Spleen (tissue), 11 donors: Measurements from ENCODE around the gene ARHGAP19. TPM values are rescaled to one million over a fixed set of nuclear protein-coding genes. Genes with fewer than 3 reads are reported as not detected.

Experiments used
- DNase-seq: peaks from one replicate; pipeline ENCODE4 v3.0.0-alpha.2; 2020
- H3K27ac ChIP-seq, 8 donors: fragments of 200-600 bp; sonication (generic) in 7 of 8; 1 replicate in 4 of 8; 2 replicates in 4 of 8; pipeline versions ENCODE4 v1.5.0 to v1.8.0; 2016 to 2021; ENCODE audit warnings: inconsistent platforms in 4 of 8, mild to moderate bottlenecking in 4 of 8, moderate library complexity in 1 of 8
- H3K27me3 ChIP-seq, 7 donors: fragments of 200-600 bp; sonication (generic) in 6 of 7; replicated peaks in 1 of 7; 1 replicate in 4 of 7; 2 replicates in 3 of 7; pipeline versions ENCODE4 v1.5.0 to v1.8.0; 2016 to 2021; ENCODE audit warnings: inconsistent platforms in 3 of 7, mild to moderate bottlenecking in 1 of 7
- H3K36me3 ChIP-seq, 6 donors: fragments of 200-600 bp; sonication (generic) in 5 of 6; 1 replicate in 4 of 6; 2 replicates in 2 of 6; pipeline versions ENCODE4 v1.5.0 to v1.8.0; 2016 to 2021; ENCODE audit warnings: inconsistent platforms in 2 of 6
- H3K4me1 ChIP-seq, 6 donors: fragments of 200-600 bp; sonication (generic) in 5 of 6; 1 replicate in 3 of 6; 2 replicates in 3 of 6; pipeline versions ENCODE4 v1.5.0 to v1.8.0; 2016 to 2021; ENCODE audit warnings: inconsistent platforms in 3 of 6
- H3K4me3 ChIP-seq, 8 donors: fragments of 200-600 bp; sonication (generic) in 7 of 8; 1 replicate in 4 of 8; 2 replicates in 4 of 8; pipeline versions ENCODE4 v1.5.0 to v1.8.0; 2016 to 2021; ENCODE audit warnings: inconsistent platforms in 4 of 8, mild to moderate bottlenecking in 4 of 8, moderate library complexity in 2 of 8
- H3K9me3 ChIP-seq, 8 donors: fragments of 200-600 bp; sonication (generic) in 7 of 8; 1 replicate in 4 of 8; 2 replicates in 4 of 8; pipeline versions ENCODE4 v1.5.0 to v1.8.0; 2016 to 2021; ENCODE audit warnings: inconsistent platforms in 4 of 8
- POLR2A ChIP-seq, 3 donors: fragments of 450-650 bp; IDR thresholded peaks; one replicate each; pipeline ENCODE4 v1.5.1; 2017; ENCODE audit warnings: antibody characterized with exemption in 3 of 3, mild to moderate bottlenecking in 1 of 3
- POLR2AphosphoS5 ChIP-seq, 3 donors: sonication (generic); formaldehyde crosslinking; IDR thresholded peaks; one replicate each; pipeline ENCODE4 v1.5.1; 2017; ENCODE audit warnings: antibody characterized with exemption in 3 of 3
- WGBS, 5 donors: extraction: QIAGEN DNeasy Blood & Tissue Kit in 3 of 5; methylation state at CpG; one replicate each; pipeline versions ENCODE4 v1.1.5 to v1.1.7; 2013 to 2018; 5-methylcytosine and 5-hydroxymethylcytosine counted together
- intact Hi-C: fragments of 100-400 bp; cut with DNase I; formaldehyde crosslinking; loops from one replicate; pipeline ENCODE4 v1.15.0; 2023; ENCODE audit warnings: low total_unique reads
- polyA plus RNA-seq, 3 donors: library from polyadenylated mRNA; stranded (reverse); fragments of 200-250 nt; gene quantifications; one replicate each; pipeline ENCODE4 v1.2.1, GENCODE V29; 2013
- total RNA-seq, 7 donors: library from RNA; depleted of rRNA in 3 of 7; stranded (reverse); fragments of >200 nt in 3 of 7; fragmentation: NEBNext Ultra II Directional in 4 of 7; extraction: Animal tissue kit (Norgen Biotek cat#: 25700) in 4 of 7; gene quantifications; one replicate each; pipeline versions ENCODE4 v1.1.0 to v1.2.1, GENCODE V29; 2016 to 2021
- TF ChIP-seq, protein P1 (sequence below), 11 experiments: fragments of 200-600 bp in 7 of 11; fragments of 450-650 bp in 4 of 11; sonication (generic) in 4 of 11; IDR thresholded peaks in 8 of 11; conservative IDR thresholded peaks in 3 of 11; 1 replicate in 7 of 11; 2 replicates in 4 of 11; pipeline versions ENCODE4 v1.4.0 to v1.8.0; 2016 to 2021; ENCODE audit warnings: antibody characterized with exemption in 11 of 11, inconsistent platforms in 4 of 11, mild to moderate bottlenecking in 1 of 11
- donor health status: healthy with polysubstance abuse.
- donor health status: DM: no; HTN: no; CAD: no; lungs with moderate emphysema.
- donor health status: DM: no; HTN: no; CAD: no.
- donor health status: Bipolar disorder and iron deficiency.
- donor health status: healthy.
- donor health status: DM: no; HTN: no; CAD: no.
- donor health status: DM: yes; HTN: yes; CAD: no.

The ARHGAP19 gene
- total and polyA plus RNA-seq, 10 donors, result 3.1 to 35.3 (median 25.1) TPM

DNA sequence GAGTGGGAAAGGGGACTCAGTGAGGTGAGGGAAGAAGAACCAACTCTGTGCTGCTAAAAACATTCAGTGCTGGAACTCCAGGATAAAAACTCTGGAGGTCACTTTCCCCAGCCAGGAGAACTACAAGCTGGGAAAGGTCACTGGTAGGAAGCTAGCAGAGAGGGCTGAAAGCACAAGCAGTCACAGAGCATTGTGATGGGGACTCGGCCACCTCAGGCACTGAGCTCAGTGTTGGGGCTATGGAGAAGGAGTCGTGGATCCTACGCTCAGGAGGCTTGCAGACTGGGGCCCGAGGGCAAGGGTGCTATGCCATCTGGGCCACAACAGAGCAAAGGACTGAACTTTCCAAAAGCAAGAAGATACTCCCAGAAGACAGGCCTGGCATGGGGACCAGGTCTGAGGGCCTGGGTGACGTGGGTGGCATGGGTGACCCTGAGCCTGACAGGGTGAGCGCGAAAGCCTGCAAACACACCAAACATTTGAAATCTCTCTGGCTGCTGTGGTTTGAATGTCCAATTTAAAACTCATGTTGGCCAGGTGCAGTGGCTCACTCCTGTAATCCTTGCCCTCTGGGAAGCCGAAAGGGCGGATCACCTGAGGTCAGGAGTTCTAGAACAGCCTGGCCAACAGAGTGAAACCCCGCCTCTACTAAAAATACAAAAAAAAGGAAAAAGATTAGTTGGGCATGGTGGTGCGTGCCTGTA lies 9.8 kb upstream of the ARHGAP19 start:
- TF ChIP-seq POLR2AphosphoS5 (IDR thresholded peaks at IDR 0.05) (no peak), POLR2A (IDR thresholded peaks at IDR 0.05) (no peak)
- TF ChIP-seq, protein P1, sequence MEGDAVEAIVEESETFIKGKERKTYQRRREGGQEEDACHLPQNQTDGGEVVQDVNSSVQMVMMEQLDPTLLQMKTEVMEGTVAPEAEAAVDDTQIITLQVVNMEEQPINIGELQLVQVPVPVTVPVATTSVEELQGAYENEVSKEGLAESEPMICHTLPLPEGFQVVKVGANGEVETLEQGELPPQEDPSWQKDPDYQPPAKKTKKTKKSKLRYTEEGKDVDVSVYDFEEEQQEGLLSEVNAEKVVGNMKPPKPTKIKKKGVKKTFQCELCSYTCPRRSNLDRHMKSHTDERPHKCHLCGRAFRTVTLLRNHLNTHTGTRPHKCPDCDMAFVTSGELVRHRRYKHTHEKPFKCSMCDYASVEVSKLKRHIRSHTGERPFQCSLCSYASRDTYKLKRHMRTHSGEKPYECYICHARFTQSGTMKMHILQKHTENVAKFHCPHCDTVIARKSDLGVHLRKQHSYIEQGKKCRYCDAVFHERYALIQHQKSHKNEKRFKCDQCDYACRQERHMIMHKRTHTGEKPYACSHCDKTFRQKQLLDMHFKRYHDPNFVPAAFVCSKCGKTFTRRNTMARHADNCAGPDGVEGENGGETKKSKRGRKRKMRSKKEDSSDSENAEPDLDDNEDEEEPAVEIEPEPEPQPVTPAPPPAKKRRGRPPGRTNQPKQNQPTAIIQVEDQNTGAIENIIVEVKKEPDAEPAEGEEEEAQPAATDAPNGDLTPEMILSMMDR (IDR thresholded peaks at IDR 0.05 in 8 of 11, conservative IDR thresholded peaks at IDR 0.05 in 3 of 11), result no peak
- Histone ChIP-seq H3K9me3 (no peaks in the 10 kb centered on the region), H3K4me3 (no peak overlapping the region), H3K27ac (no peak overlapping the region), H3K27me3 (no peaks in the 10 kb centered on the region), H3K4me1 (no peaks in the 10 kb centered on the region), H3K36me3 (no peaks in the 10 kb centered on the region)
- no peak for DNase-seq
- WGBS, 5 donors, result 89 to 95% (median 94%) methylated on average over 11 of the region's 11 CpGs
- intact Hi-C loops, result no loop called here

DNA sequence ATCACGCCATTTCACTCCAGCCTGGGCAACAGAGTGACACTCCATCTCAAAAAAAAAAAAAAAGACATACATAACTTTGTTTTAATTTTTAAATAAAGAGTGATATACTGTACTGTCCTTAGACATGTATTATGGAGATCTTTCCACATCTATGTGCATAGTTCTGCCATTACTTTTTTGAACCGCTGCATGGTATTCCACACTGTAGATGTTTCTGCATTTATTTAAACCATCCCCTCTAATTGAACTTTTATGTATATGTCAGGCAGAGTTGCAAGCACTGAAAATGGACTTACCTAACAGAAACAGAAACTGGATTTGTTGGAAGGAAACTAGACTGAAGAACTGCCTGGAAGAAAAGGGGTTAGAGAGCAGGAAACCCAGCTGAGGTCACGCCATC lies 8.5 kb upstream of the ARHGAP19 start:
- Histone ChIP-seq H3K9me3 (no peaks in the 10 kb centered on the region), H3K27me3 (no peaks in the 10 kb centered on the region), H3K4me1 (no peaks in the 10 kb centered on the region), H3K36me3 (no peaks in the 10 kb centered on the region), H3K4me3 (no peak overlapping the region), H3K27ac (no peak overlapping the region)
- no peak for DNase-seq
- 82 to 88% (median 86%) methylated on average over 3 of the region's 3 CpGs for WGBS, 5 donors
- intact Hi-C loops, result no loop called here
- no peak for TF ChIP-seq POLR2AphosphoS5 (IDR thresholded peaks at IDR 0.05)
- no peak for TF ChIP-seq POLR2A (IDR thresholded peaks at IDR 0.05)
- TF ChIP-seq, protein P1 (IDR thresholded peaks at IDR 0.05 in 8 of 11, conservative IDR thresholded peaks at IDR 0.05 in 3 of 11), result no peak

DNA sequence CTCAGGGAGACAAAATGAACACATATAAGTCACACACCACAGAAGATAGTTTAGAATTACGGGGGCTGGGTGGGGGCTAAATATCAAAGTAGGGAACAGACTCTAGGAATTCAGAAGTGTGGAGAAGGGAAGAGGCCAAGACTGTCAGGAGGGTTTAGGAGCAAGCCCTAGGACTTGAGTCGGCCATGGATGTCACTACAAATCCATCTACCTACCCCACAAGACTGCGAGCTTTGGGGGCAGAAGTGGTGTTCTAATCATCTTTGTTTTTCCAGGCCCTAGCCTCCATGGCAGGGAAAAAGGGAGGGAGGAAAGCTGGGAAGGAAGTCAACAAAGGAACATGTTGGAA lies 5.8 kb upstream of the ARHGAP19 start:
- TF ChIP-seq POLR2AphosphoS5 (IDR thresholded peaks at IDR 0.05) (no peak), POLR2A (IDR thresholded peaks at IDR 0.05) (no peak)
- TF ChIP-seq, protein P1 (IDR thresholded peaks at IDR 0.05 in 8 of 11, conservative IDR thresholded peaks at IDR 0.05 in 3 of 11), result no peak
- Histone ChIP-seq H3K4me1 (peaks cover 0 to 1% (median 0%) of the 10 kb centered on the region in 6 donors), H3K9me3 (no peaks in the 10 kb centered on the region), H3K36me3 (no peaks in the 10 kb centered on the region), H3K27ac (no peak overlapping the region), H3K4me3 (no peak overlapping the region), H3K27me3 (no peaks in the 10 kb centered on the region)
- 71 to 93% (median 83%) methylated on average over 3 of the region's 3 CpGs for WGBS, 5 donors
- intact Hi-C loops, result no loop called here
- no peak for DNase-seq

DNA sequence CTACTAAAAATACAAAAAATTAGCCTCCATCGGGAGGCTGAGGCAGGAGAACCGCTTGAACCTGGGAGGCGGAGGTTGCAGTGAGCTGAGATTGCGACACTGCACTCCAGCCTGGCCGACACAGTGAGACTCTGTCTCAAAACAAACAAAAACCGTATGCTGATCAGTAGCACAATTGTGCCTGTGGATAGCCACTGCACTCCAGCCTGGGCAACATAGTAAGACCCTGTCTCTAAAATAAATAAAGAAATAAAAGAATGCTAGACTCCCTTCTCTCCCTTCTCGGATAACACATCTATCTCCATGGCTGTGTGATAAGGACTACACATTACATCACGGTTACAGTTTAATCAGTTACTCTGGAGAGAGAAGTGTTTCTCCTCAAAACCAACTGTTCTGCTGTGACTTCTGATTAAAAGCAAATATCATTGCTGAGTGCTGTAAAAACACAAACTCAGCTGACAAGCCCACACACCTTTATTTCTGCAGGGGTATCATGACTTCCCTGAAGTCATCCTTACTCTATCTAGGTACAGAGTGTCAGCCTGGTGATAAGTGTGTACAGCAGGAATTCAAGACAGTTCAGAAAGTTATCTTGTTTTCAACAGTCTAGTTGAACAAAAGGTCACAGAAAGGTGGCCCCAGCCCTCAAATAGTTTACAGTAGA lies 5.3 kb upstream of the ARHGAP19 start:
- Histone ChIP-seq H3K27ac (no peak overlapping the region), H3K36me3 (no peaks in the 10 kb centered on the region), H3K27me3 (no peaks in the 10 kb centered on the region), H3K9me3 (no peaks in the 10 kb centered on the region), H3K4me1 (peaks cover 0 to 6% (median 3%) of the 10 kb centered on the region in 6 donors), H3K4me3 (no peak overlapping the region)
- WGBS, 5 donors, result 84 to 94% (median 88%) methylated on average over 8 of the region's 8 CpGs
- intact Hi-C loops, result no loop called here
- no peak for DNase-seq
- no peak for TF ChIP-seq POLR2AphosphoS5 (IDR thresholded peaks at IDR 0.05)
- TF ChIP-seq POLR2A (IDR thresholded peaks at IDR 0.05), result no peak
- TF ChIP-seq, protein P1 (IDR thresholded peaks at IDR 0.05 in 8 of 11, conservative IDR thresholded peaks at IDR 0.05 in 3 of 11), result no peak
